Measurements from ENCODE around the gene CEP63. TPM values are rescaled to one million over a fixed set of nuclear protein-coding genes. Genes with fewer than 3 reads are reported as not detected.

CEP63 gene
- total RNA-seq, 4 donors from 2014 or later, result 21.4 to 23.5 (median 22.4) TPM

DNA sequence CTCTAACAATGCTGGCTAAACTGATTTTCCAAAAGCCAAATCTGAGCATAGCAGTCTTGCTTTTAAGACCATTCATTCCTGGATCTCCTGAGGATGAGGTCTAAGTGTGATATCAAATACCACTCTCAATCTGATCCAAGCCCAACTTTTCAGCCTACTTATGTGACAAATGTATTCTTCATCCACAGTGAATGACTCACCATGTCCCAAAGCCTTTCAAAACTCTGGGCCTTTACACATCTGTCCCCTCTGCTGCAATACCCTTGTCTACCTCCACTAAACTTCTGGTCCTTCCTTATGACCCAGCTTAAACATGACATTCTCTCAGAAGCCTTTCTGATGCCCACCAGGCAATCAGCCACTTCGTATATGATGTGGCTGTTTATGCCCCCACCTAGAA lies 4.7 kb upstream of the CEP63 start:
- H3K27ac ChIP-seq, result no peak overlapping the region
- intact Hi-C loops (cut with DNase I; ENCODE audit: low total_unique reads) (loop anchor here (10.0 kb wide), 1 partner anchor 676 kb away; the partner anchor contains the start of gene SRPRB), in situ Hi-C loops (cut with MboI; ENCODE audit: low sequenced_read_pairs in 4 of 4) (loop anchor here in 1 of 4 donors (25.0 kb wide), 1 partner anchor 669 kb away; the partner anchor contains the start of gene SRPRB)
- H3K9me3 ChIP-seq, result no peaks in the 10 kb centered on the region
- TF ChIP-seq, protein P1, sequence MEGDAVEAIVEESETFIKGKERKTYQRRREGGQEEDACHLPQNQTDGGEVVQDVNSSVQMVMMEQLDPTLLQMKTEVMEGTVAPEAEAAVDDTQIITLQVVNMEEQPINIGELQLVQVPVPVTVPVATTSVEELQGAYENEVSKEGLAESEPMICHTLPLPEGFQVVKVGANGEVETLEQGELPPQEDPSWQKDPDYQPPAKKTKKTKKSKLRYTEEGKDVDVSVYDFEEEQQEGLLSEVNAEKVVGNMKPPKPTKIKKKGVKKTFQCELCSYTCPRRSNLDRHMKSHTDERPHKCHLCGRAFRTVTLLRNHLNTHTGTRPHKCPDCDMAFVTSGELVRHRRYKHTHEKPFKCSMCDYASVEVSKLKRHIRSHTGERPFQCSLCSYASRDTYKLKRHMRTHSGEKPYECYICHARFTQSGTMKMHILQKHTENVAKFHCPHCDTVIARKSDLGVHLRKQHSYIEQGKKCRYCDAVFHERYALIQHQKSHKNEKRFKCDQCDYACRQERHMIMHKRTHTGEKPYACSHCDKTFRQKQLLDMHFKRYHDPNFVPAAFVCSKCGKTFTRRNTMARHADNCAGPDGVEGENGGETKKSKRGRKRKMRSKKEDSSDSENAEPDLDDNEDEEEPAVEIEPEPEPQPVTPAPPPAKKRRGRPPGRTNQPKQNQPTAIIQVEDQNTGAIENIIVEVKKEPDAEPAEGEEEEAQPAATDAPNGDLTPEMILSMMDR (IDR thresholded peaks at IDR 0.05 in 4 of 5, conservative IDR thresholded peaks at IDR 0.05 in 1 of 5), result no peak
- no peak for TF ChIP-seq POLR2A (IDR thresholded peaks at IDR 0.05)
- ATAC-seq, result no peak
- no peak for DNase-seq
- H3K4me3 ChIP-seq, result no peak overlapping the region
- H3K27me3 ChIP-seq, result no peaks in the 10 kb centered on the region
- H3K4me1 ChIP-seq, result peaks cover 30 to 37% of the 10 kb centered on the region in 2 donors
- H3K36me3 ChIP-seq, result peaks cover 0 to 42% of the 10 kb centered on the region in 2 donors

DNA sequence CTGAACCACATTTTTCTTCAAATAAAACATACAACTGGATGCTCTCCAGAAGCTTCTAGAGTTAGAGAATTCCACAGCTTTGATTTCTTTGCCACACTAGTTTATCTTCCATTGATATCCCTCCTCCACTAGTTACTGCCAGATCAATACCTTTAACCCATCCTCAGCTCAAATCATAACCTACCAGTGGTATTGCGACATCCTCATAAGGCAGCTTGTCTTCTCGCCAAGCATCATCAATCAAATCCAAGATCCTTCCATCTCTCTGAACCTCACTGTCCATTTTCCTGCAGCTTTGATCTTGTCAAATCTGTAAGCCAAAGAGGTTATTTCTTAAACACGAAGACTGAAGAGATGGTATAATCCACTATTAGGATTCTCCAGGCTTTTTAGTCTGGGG lies 3.2 kb upstream of the CEP63 start:
- intact Hi-C loops (cut with DNase I; ENCODE audit: low total_unique reads), result loop anchor here (10.0 kb wide), 1 partner anchor 678 kb away; the partner anchor contains the start of gene SRPRB

DNA sequence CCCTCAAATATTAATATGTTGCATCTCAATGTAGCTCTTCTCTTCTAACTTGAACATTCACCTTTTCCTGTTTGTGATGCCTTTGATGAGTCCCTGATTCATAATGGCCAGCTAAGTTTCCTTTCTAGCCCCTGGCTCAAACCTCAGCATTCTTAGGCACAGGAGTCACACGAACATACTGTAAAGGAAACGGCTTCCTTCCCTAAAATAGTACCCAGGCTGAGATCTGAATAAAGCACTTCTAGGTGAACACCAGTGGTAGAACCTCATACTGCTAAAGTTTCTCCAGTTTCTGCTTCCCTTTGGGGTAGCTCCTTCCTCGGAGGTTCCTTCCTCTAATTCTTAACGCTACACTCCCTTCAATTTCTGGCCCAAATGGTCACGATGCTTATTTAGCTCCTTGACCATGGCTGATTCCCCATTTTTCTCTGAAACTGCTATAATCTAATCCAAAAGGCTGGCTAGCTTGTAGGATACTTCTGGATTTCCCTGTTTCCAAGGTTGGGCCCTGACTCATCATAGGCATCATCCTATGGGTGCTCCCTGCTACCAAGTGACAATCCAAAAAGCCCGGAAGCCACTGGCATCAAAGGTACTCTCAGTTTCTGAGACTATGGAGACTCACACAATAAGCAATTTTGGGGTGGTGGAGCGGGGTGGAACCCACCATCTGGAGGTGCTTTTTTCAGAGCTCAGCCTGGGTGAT lies 2.5 kb upstream of the CEP63 start:
- intact Hi-C loops (cut with DNase I; ENCODE audit: low total_unique reads) (loop anchor here (10.0 kb wide), 1 partner anchor 679 kb away; the partner anchor contains the start of gene SRPRB), in situ Hi-C loops (cut with MboI; ENCODE audit: low sequenced_read_pairs in 4 of 4) (loop anchor here in 1 of 4 donors (25.0 kb wide), 1 partner anchor 671 kb away; the partner anchor contains the start of gene SRPRB)
- Histone ChIP-seq H3K9me3 (no peaks in the 10 kb centered on the region), H3K27me3 (no peaks in the 10 kb centered on the region), H3K36me3 (peaks cover 0 to 30% of the 10 kb centered on the region in 2 donors), H3K27ac (peak overlapping the region in 3 of 4 donors; percentile 34 to 99 (median 59)), H3K4me3 (no peak overlapping the region), H3K4me1 (peaks cover 35% of the 10 kb centered on the region in 2 donors)
- DNase-seq, result no peak
- ATAC-seq, result no peak
- TF ChIP-seq, protein P1 (IDR thresholded peaks at IDR 0.05 in 4 of 5, conservative IDR thresholded peaks at IDR 0.05 in 1 of 5), result no peak
- TF ChIP-seq POLR2A (IDR thresholded peaks at IDR 0.05), result no peak

More for the DNA sequence above, 3.2 kb upstream of the CEP63 start:
- Histone ChIP-seq H3K27me3 (no peaks in the 10 kb centered on the region), H3K4me1 (peaks cover 29 to 33% of the 10 kb centered on the region in 2 donors), H3K27ac (peak overlapping the region in 3 of 4 donors; percentile 34 to 99 (median 59)), H3K9me3 (no peaks in the 10 kb centered on the region), H3K36me3 (peaks cover 0 to 38% of the 10 kb centered on the region in 2 donors), H3K4me3 (no peak overlapping the region)
- in situ Hi-C loops (cut with MboI; ENCODE audit: low sequenced_read_pairs in 4 of 4), result loop anchor here in 1 of 4 donors (25.0 kb wide), 1 partner anchor 670 kb away; the partner anchor contains the start of gene SRPRB
- TF ChIP-seq, protein P1 (IDR thresholded peaks at IDR 0.05 in 4 of 5, conservative IDR thresholded peaks at IDR 0.05 in 1 of 5), result no peak
- no peak for TF ChIP-seq POLR2A (IDR thresholded peaks at IDR 0.05)
- DNase-seq (no peak), ATAC-seq (no peak)

DNA sequence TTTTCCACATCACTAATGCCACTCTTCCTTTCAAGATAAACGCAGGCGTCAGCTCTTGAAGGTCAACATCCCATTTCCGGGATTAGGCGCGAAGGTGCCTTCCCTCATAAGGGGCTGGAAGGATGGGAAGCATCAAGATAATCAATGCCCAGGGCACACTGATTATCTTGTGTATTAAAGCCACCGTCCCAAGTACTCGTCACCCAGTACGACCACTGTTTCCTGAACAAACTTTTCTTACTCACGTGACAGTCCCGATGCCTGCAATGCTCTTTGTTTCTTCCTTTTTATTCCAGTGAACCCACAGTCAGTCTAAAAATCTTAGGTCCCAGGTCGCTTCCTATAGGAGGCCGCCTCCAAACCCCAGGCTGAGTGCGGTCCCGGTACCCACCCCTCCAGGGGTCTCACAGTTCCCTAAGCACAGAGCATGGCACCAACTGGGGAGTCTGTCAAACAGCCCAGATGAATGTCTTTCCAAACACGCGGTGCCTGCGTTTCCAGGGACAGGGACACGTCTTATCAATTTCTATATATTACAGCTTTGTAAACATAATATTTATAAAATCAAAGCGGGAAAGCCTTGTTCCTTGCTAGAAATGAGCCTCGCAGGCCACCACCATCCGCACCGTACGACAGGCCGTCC lies 661 bp upstream of the CEP63 start:
- Histone ChIP-seq H3K4me1 (peaks cover 35% of the 10 kb centered on the region in 2 donors), H3K27me3 (no peaks in the 10 kb centered on the region), H3K9me3 (no peaks in the 10 kb centered on the region), H3K4me3 (peak overlapping the region; percentile 68 to 99 (median 90)), H3K36me3 (peaks cover 0 to 20% of the 10 kb centered on the region in 2 donors), H3K27ac (peak overlapping the region; percentile 93 to 99 (median 97))
- DNase-seq, result no peak
- ATAC-seq, result peak; percentile 2
- in situ Hi-C loops (cut with MboI; ENCODE audit: low sequenced_read_pairs in 4 of 4) (loop anchor here in 1 of 4 donors (25.0 kb wide), 1 partner anchor 673 kb away; the partner anchor contains the start of gene SRPRB), intact Hi-C loops (cut with DNase I; ENCODE audit: low total_unique reads) (loop anchor here (5.0 to 10.0 kb wide), 2 partner anchors 680 to 913 kb away; partner anchors contain the start of genes CDV3 and SRPRB)
- TF ChIP-seq, protein P1 (IDR thresholded peaks at IDR 0.05 in 4 of 5, conservative IDR thresholded peaks at IDR 0.05 in 1 of 5), result no peak
- no peak for TF ChIP-seq POLR2A (IDR thresholded peaks at IDR 0.05)
